Activated naive CD4-positive, alpha-beta T cell treated with anti-CD3 and anti-CD28 coated beads, Interleukin-2, amount 50 U/mL, for 24 hours (primary cell): Measurements from ENCODE around the gene FUOM.

Source experiments
- H3K27ac Mint-ChIP-seq: one replicate; pipeline ENCODE4 v1.8.0; 2021; ENCODE audit warnings: mild to moderate bottlenecking, mixed read lengths
- H3K27me3 Mint-ChIP-seq: one replicate; pipeline ENCODE4 v1.8.0; 2021; ENCODE audit warnings: mixed read lengths
- H3K36me3 Mint-ChIP-seq: one replicate; pipeline ENCODE4 v1.8.0; 2021; ENCODE audit warnings: mixed read lengths
- H3K4me1 Mint-ChIP-seq: one replicate; pipeline ENCODE4 v1.8.0; 2021; ENCODE audit warnings: mixed read lengths
- H3K4me3 Mint-ChIP-seq: one replicate; pipeline ENCODE4 v1.8.0; 2021; ENCODE audit warnings: mild to moderate bottlenecking, mixed read lengths
- H3K9me3 Mint-ChIP-seq: one replicate; pipeline ENCODE4 v1.8.0; 2021; ENCODE audit warnings: mixed read lengths

Gene FUOM

GRCh38 chr10:133351408-133352318, 6.2 kb downstream of the FUOM start:
- Mint-ChIP-seq H3K27ac (no peak overlapping the region), H3K4me1 (no peaks in the 10 kb centered on the region), H3K36me3 (no peaks in the 10 kb centered on the region), H3K9me3 (no peaks in the 10 kb centered on the region), H3K4me3 (no peak overlapping the region), H3K27me3 (no peaks in the 10 kb centered on the region)

- H3K9me3 Mint-ChIP-seq: no peaks in the 10 kb centered on the region
- H3K36me3 Mint-ChIP-seq: no peaks in the 10 kb centered on the region
- H3K27ac Mint-ChIP-seq: no peak overlapping the region
- H3K4me3 Mint-ChIP-seq: no peak overlapping the region
- H3K27me3 Mint-ChIP-seq: peaks cover under 1% of the 10 kb centered on the region
- H3K4me1 Mint-ChIP-seq: no peaks in the 10 kb centered on the region
These were observed 6.9 kb downstream of the FUOM start for GRCh38 chr10:133350950-133351329.

- Mint-ChIP-seq H3K9me3 (no peaks in the 10 kb centered on the region), H3K4me3 (no peak overlapping the region), H3K36me3 (no peaks in the 10 kb centered on the region), H3K4me1 (no peaks in the 10 kb centered on the region), H3K27ac (no peak overlapping the region), H3K27me3 (peaks cover 2% of the 10 kb centered on the region)
These were observed 7.4 kb downstream of the FUOM start for GRCh38 chr10:133350283-133350949.

- no peaks in the 10 kb centered on the region for H3K36me3 Mint-ChIP-seq
- no peak overlapping the region for H3K27ac Mint-ChIP-seq
- no peaks in the 10 kb centered on the region for H3K4me1 Mint-ChIP-seq
- no peak overlapping the region for H3K4me3 Mint-ChIP-seq
- peaks cover 7% of the 10 kb centered on the region for H3K27me3 Mint-ChIP-seq
- no peaks in the 10 kb centered on the region for H3K9me3 Mint-ChIP-seq
These were observed 8.2 kb downstream of the FUOM start for GRCh38 chr10:133349577-133350011.

- no peak overlapping the region for H3K4me3 Mint-ChIP-seq
- no peaks in the 10 kb centered on the region for H3K36me3 Mint-ChIP-seq
- H3K4me1 Mint-ChIP-seq: no peaks in the 10 kb centered on the region
- H3K27ac Mint-ChIP-seq: no peak overlapping the region
- H3K27me3 Mint-ChIP-seq: peaks cover 8% of the 10 kb centered on the region
- H3K9me3 Mint-ChIP-seq: no peaks in the 10 kb centered on the region
These were observed 8.7 kb downstream of the FUOM start for GRCh38 chr10:133349160-133349568.

GRCh38 chr10:133347710-133348517, 9.9 kb downstream of the FUOM start:
- Mint-ChIP-seq H3K9me3 (no peaks in the 10 kb centered on the region), H3K27me3 (peaks cover 12% of the 10 kb centered on the region), H3K4me1 (peaks cover 5% of the 10 kb centered on the region), H3K27ac (no peak overlapping the region), H3K4me3 (no peak overlapping the region), H3K36me3 (no peaks in the 10 kb centered on the region)

GRCh38 chr10:133346413-133346812, 11.4 kb downstream of the FUOM start:
- no peak overlapping the region for H3K4me3 Mint-ChIP-seq
- no peaks in the 10 kb centered on the region for H3K36me3 Mint-ChIP-seq
- peaks cover 15% of the 10 kb centered on the region for H3K27me3 Mint-ChIP-seq
- H3K27ac Mint-ChIP-seq: no peak overlapping the region
- no peaks in the 10 kb centered on the region for H3K9me3 Mint-ChIP-seq
- peaks cover 5% of the 10 kb centered on the region for H3K4me1 Mint-ChIP-seq

- no peak overlapping the region for H3K27ac Mint-ChIP-seq
- no peaks in the 10 kb centered on the region for H3K36me3 Mint-ChIP-seq
- peaks cover 5% of the 10 kb centered on the region for H3K4me1 Mint-ChIP-seq
- H3K27me3 Mint-ChIP-seq: peaks cover 15% of the 10 kb centered on the region
- H3K9me3 Mint-ChIP-seq: no peaks in the 10 kb centered on the region
- no peak overlapping the region for H3K4me3 Mint-ChIP-seq
These were observed 13.6 kb downstream of the FUOM start for GRCh38 chr10:133344236-133344635.

GRCh38 chr10:133343558-133343957, 14.3 kb downstream of the FUOM start:
- Mint-ChIP-seq H3K27me3 (peaks cover 15% of the 10 kb centered on the region), H3K4me1 (peaks cover 5% of the 10 kb centered on the region), H3K9me3 (no peaks in the 10 kb centered on the region), H3K27ac (no peak overlapping the region), H3K4me3 (no peak overlapping the region), H3K36me3 (no peaks in the 10 kb centered on the region)

GRCh38 chr10:133342942-133343341, 14.9 kb downstream of the FUOM start:
- H3K4me1 Mint-ChIP-seq: peaks cover 5% of the 10 kb centered on the region
- no peaks in the 10 kb centered on the region for H3K9me3 Mint-ChIP-seq
- no peak overlapping the region for H3K4me3 Mint-ChIP-seq
- H3K36me3 Mint-ChIP-seq: no peaks in the 10 kb centered on the region
- peaks cover 15% of the 10 kb centered on the region for H3K27me3 Mint-ChIP-seq
- no peak overlapping the region for H3K27ac Mint-ChIP-seq

GRCh38 chr10:133341983-133342382, 15.8 kb downstream of the FUOM start:
- no peaks in the 10 kb centered on the region for H3K9me3 Mint-ChIP-seq
- no peak overlapping the region for H3K4me3 Mint-ChIP-seq
- no peak overlapping the region for H3K27ac Mint-ChIP-seq
- H3K27me3 Mint-ChIP-seq: peaks cover 15% of the 10 kb centered on the region
- peaks cover 5% of the 10 kb centered on the region for H3K4me1 Mint-ChIP-seq
- H3K36me3 Mint-ChIP-seq: no peaks in the 10 kb centered on the region

GRCh38 chr10:133339708-133340380, 18.0 kb downstream of the FUOM start:
- Mint-ChIP-seq H3K36me3 (no peaks in the 10 kb centered on the region), H3K4me3 (no peak overlapping the region), H3K4me1 (peaks cover 5% of the 10 kb centered on the region), H3K9me3 (no peaks in the 10 kb centered on the region), H3K27me3 (peaks cover 11% of the 10 kb centered on the region), H3K27ac (no peak overlapping the region)

- Mint-ChIP-seq H3K36me3 (no peaks in the 10 kb centered on the region), H3K27ac (no peak overlapping the region), H3K4me1 (peaks cover 4% of the 10 kb centered on the region), H3K9me3 (no peaks in the 10 kb centered on the region), H3K27me3 (peaks cover 5% of the 10 kb centered on the region), H3K4me3 (no peak overlapping the region)
These were observed 19.4 kb downstream of the FUOM start for GRCh38 chr10:133338080-133339071.

- Mint-ChIP-seq H3K9me3 (no peaks in the 10 kb centered on the region), H3K4me3 (no peak overlapping the region), H3K36me3 (no peaks in the 10 kb centered on the region)
These were observed 20.5 kb downstream of the FUOM start for GRCh38 chr10:133337370-133337725.

More at GRCh38 chr10:133337370-133337725, 20.5 kb downstream of the FUOM start:
- H3K27me3 Mint-ChIP-seq: peaks cover 3% of the 10 kb centered on the region
- H3K27ac Mint-ChIP-seq: no peak overlapping the region
- no peaks in the 10 kb centered on the region for H3K4me1 Mint-ChIP-seq
